Stimulated activated CD4-positive, alpha-beta T cell treated with anti-CD3 and anti-CD28 coated beads, Interleukin-12 subunit alpha, Interleukin-12 subunit beta, amount 100 ng/mL, for 4 hours (primary cell): Measurements from ENCODE around the gene YEATS4.

ENCODE experiments used
- DNase-seq: peaks from one replicate; pipeline ENCODE4 v3.0.0-alpha.2; 2020

Gene YEATS4

GRCh38 chr12:69396963-69397362 is 37.4 kb downstream of the YEATS4 start:
- no peak for DNase-seq

GRCh38 chr12:69397978-69398377 is 38.4 kb downstream of the YEATS4 start:
- DNase-seq, result no peak

GRCh38 chr12:69401940-69402339 is 42.4 kb downstream of the YEATS4 start:
- no peak for DNase-seq

GRCh38 chr12:69404851-69405565 is 45.5 kb downstream of the YEATS4 start:
- DNase-seq, result no peak

GRCh38 chr12:69405566-69405865 is 46.0 kb downstream of the YEATS4 start:
- DNase-seq, result no peak

GRCh38 chr12:69406217-69406616 is 46.7 kb downstream of the YEATS4 start:
- DNase-seq, result no peak

- no peak for DNase-seq
These were observed 51.0 kb downstream of the YEATS4 start for GRCh38 chr12:69410571-69410970.

- no peak for DNase-seq
These were observed 53.1 kb downstream of the YEATS4 start for GRCh38 chr12:69412655-69413054.

GRCh38 chr12:69415471-69416275 is 56.1 kb downstream of the YEATS4 start:
- no peak for DNase-seq

- no peak for DNase-seq
These were observed 57.7 kb downstream of the YEATS4 start for GRCh38 chr12:69417231-69417630.

GRCh38 chr12:69417741-69418167 is 58.2 kb downstream of the YEATS4 start:
- DNase-seq, result no peak

- DNase-seq, result no peak
These were observed 60.2 kb downstream of the YEATS4 start for GRCh38 chr12:69419701-69420100.

GRCh38 chr12:69421548-69421947 is 62.0 kb downstream of the YEATS4 start:
- DNase-seq, result no peak

GRCh38 chr12:69423037-69423905 is 63.7 kb downstream of the YEATS4 start:
- no peak for DNase-seq

- DNase-seq, result no peak
These were observed 65.9 kb downstream of the YEATS4 start for GRCh38 chr12:69425417-69425816.

GRCh38 chr12:69428351-69429073 is 69.0 kb downstream of the YEATS4 start:
- DNase-seq, result no peak

- DNase-seq, result no peak
These were observed 71.5 kb downstream of the YEATS4 start for GRCh38 chr12:69430942-69431590.

GRCh38 chr12:69431591-69432222 is 72.2 kb downstream of the YEATS4 start:
- no peak for DNase-seq

- no peak for DNase-seq
These were observed 74.1 kb downstream of the YEATS4 start for GRCh38 chr12:69433653-69434052.

GRCh38 chr12:69435644-69436043 is 76.1 kb downstream of the YEATS4 start:
- DNase-seq, result no peak

- no peak for DNase-seq
These were observed 77.5 kb downstream of the YEATS4 start for GRCh38 chr12:69437073-69437472.

GRCh38 chr12:69438539-69438938 is 79.0 kb downstream of the YEATS4 start:
- no peak for DNase-seq
